ENCODE data around the gene EPHA10.

EPHA10 gene

DNA sequence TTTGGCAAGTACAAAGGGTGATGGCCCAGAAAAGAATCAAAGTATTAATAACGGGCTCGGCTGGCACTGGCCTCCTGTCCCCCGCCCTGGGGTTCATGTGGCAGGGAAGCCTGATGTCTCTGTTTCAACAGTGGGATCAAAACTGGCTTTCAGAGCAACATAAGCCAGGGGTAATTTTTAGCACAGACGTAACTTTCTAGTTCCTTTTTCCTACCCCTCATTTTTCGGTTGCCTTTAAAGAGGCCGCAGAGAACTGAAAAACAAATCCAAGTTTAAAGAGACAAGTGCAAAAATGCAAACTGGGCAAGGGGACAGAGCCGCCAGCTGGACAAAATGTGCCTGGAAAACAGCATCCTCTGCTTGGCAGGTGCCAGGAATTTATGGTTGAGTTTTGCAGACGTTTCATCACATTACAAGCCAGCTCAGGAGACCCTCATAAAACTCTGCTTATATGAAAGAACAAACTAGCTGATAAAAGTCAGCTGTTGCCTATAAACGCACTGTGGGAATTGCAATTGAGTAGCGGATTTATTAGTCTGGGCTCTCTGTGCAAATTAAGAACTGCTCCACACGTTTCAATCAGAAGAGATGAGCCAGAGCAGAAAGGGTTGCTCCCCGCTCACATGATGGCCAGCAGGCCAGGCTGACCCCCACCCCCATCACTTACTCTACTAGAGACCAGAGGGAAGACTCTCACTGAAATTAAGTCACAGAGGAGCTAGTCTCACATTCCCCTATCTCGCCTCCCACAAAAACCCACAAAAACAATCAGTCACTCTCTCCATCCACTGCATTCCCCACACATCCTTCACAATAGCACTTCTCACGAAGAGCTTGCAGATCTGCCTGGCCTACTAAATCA is 88.4 kb downstream of the EPHA10 start:
- DNase-seq (ENCODE audit: low spot score), result no peak

- no peak for DNase-seq (ENCODE audit: low spot score)
Observed at GRCh38 chr1:37673920-37674319, 91.0 kb downstream of the EPHA10 start.

DNA sequence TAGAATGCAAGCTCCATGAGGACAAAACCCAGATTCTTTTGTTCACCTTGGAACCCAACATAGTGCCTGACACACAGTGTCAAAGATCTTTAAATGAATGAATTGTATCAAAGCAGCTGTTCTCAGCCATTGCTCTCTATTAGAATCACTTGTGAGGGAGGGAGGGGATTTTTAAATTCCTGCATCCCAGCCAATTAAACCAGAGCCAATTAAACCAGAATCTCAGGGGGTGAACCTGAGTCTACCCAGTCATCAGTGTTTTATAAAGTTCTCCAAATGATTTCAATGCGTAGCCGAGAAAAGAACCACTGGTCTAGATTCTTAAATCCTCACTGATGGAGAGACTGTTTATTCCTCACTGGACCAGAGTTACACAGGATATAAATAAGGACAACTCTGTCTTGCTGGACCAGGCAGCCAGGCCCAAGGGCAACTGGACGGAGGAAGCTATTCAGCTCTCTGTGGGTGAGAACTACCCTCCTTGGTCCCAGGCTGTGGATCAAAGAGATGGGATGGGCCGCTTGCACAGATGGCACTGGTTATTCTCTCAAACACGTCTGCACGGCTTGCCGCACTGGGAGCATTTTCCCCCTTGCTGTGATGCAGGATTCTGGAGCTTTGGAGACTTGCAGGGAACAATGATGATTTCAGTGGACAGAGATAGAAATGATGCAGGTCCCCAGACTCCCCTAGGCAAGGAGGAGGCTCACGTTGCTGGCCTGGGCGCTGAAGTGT is 92.6 kb downstream of the EPHA10 start:
- DNase-seq (ENCODE audit: low spot score), result no peak

DNA sequence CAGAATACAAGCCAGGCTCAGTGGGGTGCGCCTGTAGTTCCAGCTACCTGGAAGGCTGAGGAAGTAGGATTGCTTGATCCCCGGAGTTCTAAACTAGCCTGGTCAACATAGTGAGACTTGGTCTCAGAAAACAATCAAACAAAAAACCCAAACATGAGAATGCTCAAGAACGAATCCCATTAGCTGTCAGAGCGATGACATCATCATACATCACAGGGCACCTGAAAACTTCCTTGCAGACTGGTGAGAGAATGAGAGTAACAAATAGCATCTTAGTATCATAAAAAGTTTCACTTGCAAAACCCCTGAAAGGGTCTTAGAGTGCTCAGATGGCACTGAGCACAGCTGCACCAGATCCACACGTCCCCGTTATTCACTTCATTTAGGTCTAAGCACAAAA is 93.7 kb downstream of the EPHA10 start:
- no peak for DNase-seq (ENCODE audit: low spot score)

DNA sequence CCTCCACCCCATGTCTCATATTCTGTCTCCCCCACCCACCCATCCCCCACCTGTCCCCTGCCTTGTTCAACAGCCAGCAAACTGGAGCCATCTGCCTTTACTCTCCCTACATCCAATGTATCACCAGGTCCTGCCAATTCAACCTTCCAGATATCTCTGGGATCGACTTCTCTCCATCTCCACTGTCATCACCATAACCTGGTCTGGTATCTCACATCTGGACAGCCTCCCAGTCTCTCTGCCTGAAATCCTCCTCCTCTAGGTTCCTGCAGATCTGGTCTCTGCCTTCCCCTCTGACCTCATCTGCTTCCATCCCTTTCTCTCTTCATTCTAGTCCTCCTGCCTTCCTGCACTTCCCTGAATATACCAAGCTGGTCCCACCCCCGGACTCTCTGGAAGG is 94.8 kb downstream of the EPHA10 start:
- no peak for DNase-seq (ENCODE audit: low spot score)

GRCh38 chr1:37667023-37667671 is 97.8 kb downstream of the EPHA10 start:
- DNase-seq (ENCODE audit: low spot score), result no peak

DNA sequence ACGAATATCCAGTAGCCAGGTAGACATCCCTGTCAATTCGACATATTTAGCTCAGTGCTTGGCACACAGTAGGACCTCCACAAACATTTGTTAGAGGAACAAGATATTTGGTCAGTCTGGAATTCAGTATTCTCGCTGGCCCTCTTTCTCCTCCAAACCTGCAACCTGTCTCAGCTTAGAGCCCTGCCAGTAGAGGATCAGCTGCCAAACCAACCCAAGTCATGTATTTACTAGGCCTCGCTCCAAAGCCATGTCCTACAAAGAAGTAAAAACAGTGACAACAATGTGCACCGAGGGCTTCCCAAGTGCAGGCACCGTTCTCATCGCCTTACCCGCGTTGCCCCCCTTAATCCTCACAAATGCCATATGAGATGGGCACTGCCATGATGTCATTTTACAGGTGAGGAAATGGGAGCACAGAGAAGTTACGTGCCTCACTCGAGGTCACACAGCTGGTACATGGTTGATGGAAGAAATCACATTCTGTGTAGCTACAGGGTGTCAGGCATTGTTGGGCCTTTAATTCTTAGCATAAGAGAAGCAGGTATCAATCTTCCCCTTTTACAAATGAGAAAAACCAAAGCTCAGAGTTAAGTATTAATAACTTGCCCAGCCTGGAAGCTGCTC is 98.6 kb downstream of the EPHA10 start:
- no peak for DNase-seq (ENCODE audit: low spot score)
